Fibroblast of lung (primary cell): ENCODE data around the gene HSF4. TPM values are rescaled to one million over a fixed set of nuclear protein-coding genes. Genes with fewer than 3 reads are reported as not detected.

Experiments used
- DNase-seq, 2 donors: peaks; one replicate each; pipeline versions ENCODE4 v3.0.0 to v3.0.0-alpha.2; 2010; ENCODE audit warnings: low read depth in 2 of 2
- H2AFZ ChIP-seq: 2 replicates; pipeline ENCODE4 v1.5.1; 2012; ENCODE audit warnings: low read length, control low read depth, inconsistent platforms
- H3K27ac ChIP-seq: 2 replicates; pipeline ENCODE4 v1.5.1; 2011; ENCODE audit warnings: low read length, control low read depth; ENCODE audit not compliant: insufficient read depth
- H3K27me3 ChIP-seq: 2 replicates; pipeline ENCODE4 v1.5.1; 2011; ENCODE audit warnings: mild to moderate bottlenecking, low read length; ENCODE audit not compliant: control insufficient read depth, insufficient read depth
- H3K36me3 ChIP-seq: 2 replicates; pipeline ENCODE4 v1.5.1; 2011; ENCODE audit warnings: low read length; ENCODE audit not compliant: control insufficient read depth, insufficient read depth
- H3K4me1 ChIP-seq: 2 replicates; pipeline ENCODE4 v1.5.1; 2011; ENCODE audit warnings: low read length; ENCODE audit not compliant: control insufficient read depth, insufficient read depth; ENCODE audit errors: extremely low read depth
- H3K4me2 ChIP-seq: 2 replicates; pipeline ENCODE4 v1.5.1; 2011; ENCODE audit warnings: low read length, control low read depth; ENCODE audit not compliant: insufficient read depth; ENCODE audit errors: extremely low read depth
- H3K4me3 ChIP-seq, 4 experiments: fragments of 200-600 bp in 1 of 4; sonication (generic) in 1 of 4; replicated peaks in 1 of 4; 2 replicates each; pipeline ENCODE4 v1.5.1; 2011 to 2016; ENCODE audit warnings: low read length in 4 of 4, low read depth in 3 of 4, mild to moderate bottlenecking in 3 of 4, control low read depth in 2 of 4, inconsistent platforms in 1 of 4, mixed read lengths in 1 of 4; ENCODE audit not compliant: insufficient read depth in 1 of 4; ENCODE audit errors: control extremely low read depth in 1 of 4
- H3K79me2 ChIP-seq: 2 replicates; pipeline ENCODE4 v1.5.1; 2012; ENCODE audit warnings: mild to moderate bottlenecking, low read length, inconsistent platforms; ENCODE audit not compliant: control insufficient read depth, insufficient read depth
- H3K9ac ChIP-seq: 2 replicates; pipeline ENCODE4 v1.5.1; 2011; ENCODE audit warnings: mild to moderate bottlenecking, low read length, control low read depth; ENCODE audit not compliant: insufficient read depth
- H3K9me3 ChIP-seq: 2 replicates; pipeline ENCODE4 v1.5.1; 2012; ENCODE audit warnings: low read depth, low read length; ENCODE audit not compliant: control insufficient read depth, insufficient read depth
- H4K20me1 ChIP-seq: 2 replicates; pipeline ENCODE4 v1.5.1; 2011; ENCODE audit warnings: low read length; ENCODE audit not compliant: control insufficient read depth, insufficient read depth; ENCODE audit errors: extremely low read depth
- EZH2 ChIP-seq: IDR thresholded peaks from 2 replicates; pipeline ENCODE4 v1.5.1; 2012; ENCODE audit warnings: low read length, control low read depth, mild to moderate bottlenecking; ENCODE audit errors: missing control alignments
- polyA plus RNA-seq, 2 donors: library from polyadenylated mRNA; depleted of rRNA in 1 of 2; stranded (reverse) in 1 of 2; unstranded in 1 of 2; fragments of >200 nt; gene quantifications; 2 replicates each; pipeline ENCODE4 v1.2.1, GENCODE V29; 2011 to 2012; ENCODE audit warnings: missing spikeins in 1 of 2
- total RNA-seq: library from RNA; depleted of rRNA; stranded (reverse); fragments of >200 nt; gene quantifications from 2 replicates; pipeline ENCODE4 v1.2.1, GENCODE V29; 2014
- TF ChIP-seq, protein P1 (sequence below), 2 donors: IDR thresholded peaks in 1 of 2; conservative IDR thresholded peaks in 1 of 2; 1 replicate in 1 of 2; 2 replicates in 1 of 2; pipeline ENCODE4 v1.5.1; 2011 to 2012; ENCODE audit warnings: low read length in 2 of 2, control low read depth in 1 of 2, inconsistent platforms in 1 of 2, low read depth in 1 of 2, mild to moderate bottlenecking in 1 of 2

The HSF4 gene
- total and polyA plus RNA-seq, 2 donors (not counting 1 experiment from before 2014, with no cell fraction given) = 6.4 to 25.8 TPM

DNA sequence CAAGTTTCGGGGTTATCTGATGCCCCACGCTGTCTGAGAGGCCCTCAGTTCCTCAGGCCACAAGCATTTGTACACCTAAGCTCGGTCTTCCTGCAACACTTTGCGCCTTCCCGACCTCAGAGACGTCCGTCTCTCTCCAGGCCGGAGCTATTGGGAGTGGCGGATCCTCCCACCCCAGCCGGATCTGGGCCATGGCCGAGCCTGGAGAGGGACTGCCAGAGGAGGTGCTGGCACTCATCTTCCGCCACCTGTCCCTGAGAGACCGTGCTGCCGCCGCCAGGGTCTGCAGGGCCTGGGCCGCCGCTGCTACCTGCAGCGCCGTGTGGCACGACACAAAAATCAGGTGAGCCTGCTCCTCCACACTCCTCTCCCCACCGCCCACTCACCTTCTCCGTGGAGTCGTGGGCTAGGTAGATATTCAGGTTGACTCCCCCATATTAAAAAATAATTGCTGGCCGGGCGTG, 2.9 kb upstream of the HSF4 start:
- H4K20me1 ChIP-seq = no peaks in the 10 kb centered on the region
- no peaks in the 10 kb centered on the region for H3K79me2 ChIP-seq
- H3K27ac ChIP-seq = no peak overlapping the region
- no peak overlapping the region for H2AFZ ChIP-seq
- TF ChIP-seq EZH2 = no peak
- TF ChIP-seq, protein P1, sequence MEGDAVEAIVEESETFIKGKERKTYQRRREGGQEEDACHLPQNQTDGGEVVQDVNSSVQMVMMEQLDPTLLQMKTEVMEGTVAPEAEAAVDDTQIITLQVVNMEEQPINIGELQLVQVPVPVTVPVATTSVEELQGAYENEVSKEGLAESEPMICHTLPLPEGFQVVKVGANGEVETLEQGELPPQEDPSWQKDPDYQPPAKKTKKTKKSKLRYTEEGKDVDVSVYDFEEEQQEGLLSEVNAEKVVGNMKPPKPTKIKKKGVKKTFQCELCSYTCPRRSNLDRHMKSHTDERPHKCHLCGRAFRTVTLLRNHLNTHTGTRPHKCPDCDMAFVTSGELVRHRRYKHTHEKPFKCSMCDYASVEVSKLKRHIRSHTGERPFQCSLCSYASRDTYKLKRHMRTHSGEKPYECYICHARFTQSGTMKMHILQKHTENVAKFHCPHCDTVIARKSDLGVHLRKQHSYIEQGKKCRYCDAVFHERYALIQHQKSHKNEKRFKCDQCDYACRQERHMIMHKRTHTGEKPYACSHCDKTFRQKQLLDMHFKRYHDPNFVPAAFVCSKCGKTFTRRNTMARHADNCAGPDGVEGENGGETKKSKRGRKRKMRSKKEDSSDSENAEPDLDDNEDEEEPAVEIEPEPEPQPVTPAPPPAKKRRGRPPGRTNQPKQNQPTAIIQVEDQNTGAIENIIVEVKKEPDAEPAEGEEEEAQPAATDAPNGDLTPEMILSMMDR (conservative IDR thresholded peaks at IDR 0.05 in 1 of 2, IDR thresholded peaks at IDR 0.05 in 1 of 2; ENCODE audit: low read depth in 1 of 2, low read length in 2 of 2) = no peak
- H3K9me3 ChIP-seq = no peaks in the 10 kb centered on the region
- peaks cover 2% of the 10 kb centered on the region for H3K27me3 ChIP-seq
- no peak for DNase-seq
- H3K4me1 ChIP-seq = peaks cover 8% of the 10 kb centered on the region
- H3K36me3 ChIP-seq = peaks cover 3% of the 10 kb centered on the region
- H3K4me2 ChIP-seq = peak overlapping the region; percentile 25
- peak overlapping the region in 2 of 4 experiments; percentile 26 to 97 for H3K4me3 ChIP-seq
- H3K9ac ChIP-seq = no peak overlapping the region

DNA sequence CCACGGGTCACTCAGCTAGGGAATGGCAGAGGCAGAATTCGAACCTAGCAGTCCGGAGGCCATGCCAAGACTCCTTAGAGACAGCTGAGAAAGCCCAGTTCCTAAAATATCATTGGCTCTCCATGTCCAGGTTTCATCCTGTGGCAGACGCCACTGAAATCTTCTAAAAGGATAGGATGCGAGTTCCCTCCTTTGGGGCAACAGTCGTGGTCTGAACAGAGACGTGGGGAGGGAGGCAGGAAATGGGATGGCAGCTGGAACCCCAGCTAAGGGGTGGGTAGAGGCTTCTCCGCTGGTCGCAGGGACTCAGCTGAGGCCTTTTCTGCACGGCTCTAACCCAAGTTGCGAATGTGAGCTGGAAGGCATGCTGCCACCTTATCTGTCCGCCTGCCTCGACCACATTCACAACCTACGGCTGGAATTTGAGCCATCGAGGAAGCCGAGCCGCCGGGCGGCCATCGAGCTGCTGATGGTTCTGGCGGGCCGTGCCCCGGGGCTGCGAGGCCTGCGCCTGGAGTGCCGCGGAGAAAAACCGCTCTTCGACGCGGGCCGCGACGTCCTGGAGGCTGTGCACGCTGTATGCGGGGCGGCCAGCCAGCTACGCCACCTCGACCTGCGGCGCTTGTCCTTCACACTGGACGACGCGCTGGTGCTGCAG, 1.9 kb upstream of the HSF4 start:
- Histone ChIP-seq H3K36me3 (peaks cover 3% of the 10 kb centered on the region), H2AFZ (no peak overlapping the region), H3K4me2 (peak overlapping the region; percentile 93), H4K20me1 (no peaks in the 10 kb centered on the region), H3K79me2 (no peaks in the 10 kb centered on the region), H3K9ac (no peak overlapping the region), H3K9me3 (no peaks in the 10 kb centered on the region), H3K4me3 (no peak overlapping the region), H3K27ac (no peak overlapping the region), H3K4me1 (peaks cover 8% of the 10 kb centered on the region), H3K27me3 (peaks cover 2% of the 10 kb centered on the region)
- peak; percentile 12 for TF ChIP-seq EZH2
- TF ChIP-seq, protein P1 (conservative IDR thresholded peaks at IDR 0.05 in 1 of 2, IDR thresholded peaks at IDR 0.05 in 1 of 2; ENCODE audit: low read depth in 1 of 2, low read length in 2 of 2) = no peak
- DNase-seq = peak in 1 of 2 donors; percentile 27

DNA sequence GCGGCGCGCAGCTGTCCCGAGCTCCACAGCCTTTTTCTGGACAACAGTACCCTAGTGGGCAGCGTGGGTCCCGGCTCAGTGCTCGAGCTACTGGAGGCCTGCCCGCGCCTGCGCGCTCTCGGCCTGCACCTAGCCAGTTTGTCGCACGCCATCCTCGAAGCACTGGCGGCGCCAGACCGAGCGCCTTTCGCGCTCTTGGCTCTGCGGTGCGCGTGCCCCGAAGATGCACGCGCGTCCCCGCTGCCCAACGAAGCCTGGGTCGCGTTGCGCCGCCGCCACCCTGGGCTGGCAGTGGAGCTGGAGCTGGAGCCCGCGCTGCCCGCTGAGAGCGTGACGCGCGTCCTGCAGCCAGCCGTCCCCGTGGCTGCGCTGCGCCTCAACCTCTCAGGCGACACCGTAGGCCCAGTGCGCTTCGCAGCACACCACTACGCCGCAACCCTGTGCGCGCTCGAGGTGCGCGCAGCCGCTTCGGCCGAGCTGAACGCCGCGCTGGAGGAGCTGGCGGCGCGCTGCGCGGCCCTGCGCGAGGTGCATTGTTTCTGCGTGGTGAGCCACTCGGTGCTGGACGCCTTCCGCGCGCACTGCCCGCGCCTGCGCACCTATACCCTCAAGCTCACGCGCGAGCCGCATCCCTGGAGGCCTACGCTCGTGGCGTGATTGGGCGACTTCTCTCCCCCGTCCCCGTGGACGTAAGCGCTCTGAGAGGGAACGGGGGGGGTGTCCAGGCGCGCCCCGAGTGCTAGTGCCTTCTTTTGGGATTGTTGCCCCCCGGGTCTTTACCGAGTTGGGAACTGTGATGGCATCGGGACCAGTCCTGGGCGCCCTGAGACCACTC, 1.2 kb upstream of the HSF4 start:
- Histone ChIP-seq H4K20me1 (no peaks in the 10 kb centered on the region), H3K27me3 (peaks cover 2% of the 10 kb centered on the region), H3K4me3 (peak overlapping the region; percentile 19 to 47 (median 22)), H3K9me3 (no peaks in the 10 kb centered on the region), H3K9ac (no peak overlapping the region), H2AFZ (peak overlapping the region; percentile 49), H3K36me3 (peaks cover 3% of the 10 kb centered on the region), H3K4me2 (peak overlapping the region; percentile 93), H3K4me1 (peaks cover 8% of the 10 kb centered on the region), H3K27ac (no peak overlapping the region), H3K79me2 (no peaks in the 10 kb centered on the region)
- TF ChIP-seq, protein P1 (conservative IDR thresholded peaks at IDR 0.05 in 1 of 2, IDR thresholded peaks at IDR 0.05 in 1 of 2; ENCODE audit: low read depth in 1 of 2, low read length in 2 of 2) = no peak
- peak; percentile 10 for TF ChIP-seq EZH2
- DNase-seq = peak; percentile 49 to 56
